A549 treated with Mapracorat at 1 μM for 4 hours (cell line): ENCODE results near the gene NCAPD2. TPM values are rescaled to one million over a fixed set of nuclear protein-coding genes. Genes with fewer than 3 reads are reported as not detected.

Experiments
- total RNA-seq: library from RNA; stranded (reverse); fragments of 200-300 nt; extraction: Qiagen RNA extraction; gene quantifications from 5 replicates; pipeline ENCODE4 v1.2.3, GENCODE V29; 2022

NCAPD2 gene, protein sequence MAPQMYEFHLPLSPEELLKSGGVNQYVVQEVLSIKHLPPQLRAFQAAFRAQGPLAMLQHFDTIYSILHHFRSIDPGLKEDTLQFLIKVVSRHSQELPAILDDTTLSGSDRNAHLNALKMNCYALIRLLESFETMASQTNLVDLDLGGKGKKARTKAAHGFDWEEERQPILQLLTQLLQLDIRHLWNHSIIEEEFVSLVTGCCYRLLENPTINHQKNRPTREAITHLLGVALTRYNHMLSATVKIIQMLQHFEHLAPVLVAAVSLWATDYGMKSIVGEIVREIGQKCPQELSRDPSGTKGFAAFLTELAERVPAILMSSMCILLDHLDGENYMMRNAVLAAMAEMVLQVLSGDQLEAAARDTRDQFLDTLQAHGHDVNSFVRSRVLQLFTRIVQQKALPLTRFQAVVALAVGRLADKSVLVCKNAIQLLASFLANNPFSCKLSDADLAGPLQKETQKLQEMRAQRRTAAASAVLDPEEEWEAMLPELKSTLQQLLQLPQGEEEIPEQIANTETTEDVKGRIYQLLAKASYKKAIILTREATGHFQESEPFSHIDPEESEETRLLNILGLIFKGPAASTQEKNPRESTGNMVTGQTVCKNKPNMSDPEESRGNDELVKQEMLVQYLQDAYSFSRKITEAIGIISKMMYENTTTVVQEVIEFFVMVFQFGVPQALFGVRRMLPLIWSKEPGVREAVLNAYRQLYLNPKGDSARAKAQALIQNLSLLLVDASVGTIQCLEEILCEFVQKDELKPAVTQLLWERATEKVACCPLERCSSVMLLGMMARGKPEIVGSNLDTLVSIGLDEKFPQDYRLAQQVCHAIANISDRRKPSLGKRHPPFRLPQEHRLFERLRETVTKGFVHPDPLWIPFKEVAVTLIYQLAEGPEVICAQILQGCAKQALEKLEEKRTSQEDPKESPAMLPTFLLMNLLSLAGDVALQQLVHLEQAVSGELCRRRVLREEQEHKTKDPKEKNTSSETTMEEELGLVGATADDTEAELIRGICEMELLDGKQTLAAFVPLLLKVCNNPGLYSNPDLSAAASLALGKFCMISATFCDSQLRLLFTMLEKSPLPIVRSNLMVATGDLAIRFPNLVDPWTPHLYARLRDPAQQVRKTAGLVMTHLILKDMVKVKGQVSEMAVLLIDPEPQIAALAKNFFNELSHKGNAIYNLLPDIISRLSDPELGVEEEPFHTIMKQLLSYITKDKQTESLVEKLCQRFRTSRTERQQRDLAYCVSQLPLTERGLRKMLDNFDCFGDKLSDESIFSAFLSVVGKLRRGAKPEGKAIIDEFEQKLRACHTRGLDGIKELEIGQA (N-terminal part only)
- total RNA-seq: 56.5 to 62.5 TPM (median 60.7 TPM) in 5 replicates

GRCh38 chr12:6493497-6494257 is at the start of gene NCAPD2:
NCAPD2 (plus strand) TSS chr12:6494102; CDS start chr12:6495099, 997 bp downstream.

DNA sequence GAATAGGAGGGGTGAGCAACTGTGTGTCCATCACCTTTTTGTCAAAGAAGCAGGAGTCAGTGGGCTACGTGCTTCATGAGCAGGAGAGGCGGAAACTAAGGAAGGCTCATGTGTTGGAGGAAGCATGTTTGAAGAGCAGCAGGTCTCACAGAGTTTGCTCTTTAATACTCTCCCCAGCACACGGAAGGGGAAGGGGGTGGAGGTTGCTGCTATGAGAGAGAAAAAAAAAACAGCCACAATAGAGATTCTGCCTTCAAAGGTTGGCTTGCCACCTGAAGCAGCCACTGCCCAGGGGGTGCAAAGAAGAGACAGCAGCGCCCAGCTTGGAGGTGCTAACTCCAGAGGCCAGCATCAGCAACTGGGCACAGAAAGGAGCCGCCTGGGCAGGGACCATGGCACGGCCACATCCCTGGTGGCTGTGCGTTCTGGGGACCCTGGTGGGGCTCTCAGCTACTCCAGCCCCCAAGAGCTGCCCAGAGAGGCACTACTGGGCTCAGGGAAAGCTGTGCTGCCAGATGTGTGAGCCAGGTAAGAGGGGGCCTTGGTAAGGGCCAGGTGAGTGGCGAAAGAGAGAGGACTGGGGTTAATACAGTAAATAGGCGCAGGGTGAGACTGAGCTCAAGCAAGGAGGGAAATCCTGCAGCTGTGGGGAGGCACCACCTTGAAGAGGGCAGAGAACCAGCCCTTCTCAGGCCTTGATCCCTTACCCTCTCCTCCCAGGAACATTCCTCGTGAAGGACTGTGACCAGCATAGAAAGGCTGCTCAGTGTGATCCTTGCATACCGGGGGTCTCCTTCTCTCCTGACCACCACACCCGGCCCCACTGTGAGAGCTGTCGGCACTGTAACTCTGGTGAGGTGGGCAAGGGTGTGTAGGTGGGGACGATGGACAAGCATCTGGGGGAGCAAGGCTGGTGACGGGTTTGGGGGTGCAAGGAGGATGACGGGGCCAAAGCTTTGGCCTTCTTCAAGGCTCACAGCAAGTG is 48.9 kb upstream of the NCAPD2 start, which contains the start of gene CD27:
Gene CD27, plus strand, starts transcription at position 252 of the 985 bp plus-strand sequence. Its CDS starts 141 bp downstream, at position 393.

GRCh38 chr12:6451348-6452244 is 42.3 kb upstream of the NCAPD2 start, which contains the start of gene TAPBPL:
TAPBPL (plus strand) TSS chr12:6452042; CDS start chr12:6452249, 207 bp downstream.

DNA sequence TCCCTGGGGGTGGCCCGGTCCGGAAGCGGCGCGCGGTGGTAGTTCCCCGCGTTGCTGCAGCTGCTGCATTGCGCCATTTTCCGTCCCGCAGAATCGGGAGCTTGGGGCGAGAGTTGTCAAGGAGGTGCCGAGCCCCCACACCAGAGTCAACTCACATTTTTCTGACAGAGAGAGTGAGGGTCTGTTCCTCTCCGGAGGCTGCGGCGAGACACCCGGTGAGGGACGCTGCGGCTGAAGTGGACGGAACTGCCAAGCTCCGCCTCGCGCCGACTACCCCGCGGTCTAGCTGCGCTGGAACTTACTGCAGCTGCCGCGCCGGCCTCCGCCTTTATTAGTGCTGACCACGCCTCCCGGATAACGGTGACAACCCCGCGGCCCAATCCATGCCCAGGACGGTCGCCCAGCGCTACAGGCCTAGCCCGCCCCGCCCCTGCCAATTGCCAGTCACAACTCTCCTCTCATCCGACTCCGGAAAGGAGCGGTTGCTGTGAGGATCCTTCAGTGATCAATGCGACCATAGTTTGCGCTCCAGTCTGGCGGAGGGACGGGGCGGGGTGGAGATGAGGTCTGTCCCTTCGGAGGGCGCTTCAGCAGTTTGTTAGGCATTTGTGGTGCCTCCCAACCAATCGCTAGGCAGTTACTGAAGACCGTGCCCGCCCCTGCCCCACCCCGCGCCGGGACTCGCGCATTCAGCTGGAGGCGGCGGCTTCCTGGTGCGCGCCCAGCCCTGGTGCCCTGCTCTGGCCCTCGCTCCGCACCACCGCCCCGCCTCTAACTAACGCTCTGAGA is 23.3 kb upstream of the NCAPD2 start, which contains the start of gene VAMP1:
Gene VAMP1, minus strand, starts transcription at position 303 of the 789 bp plus-strand sequence. Its CDS starts 146 bp downstream, at position 157.

DNA sequence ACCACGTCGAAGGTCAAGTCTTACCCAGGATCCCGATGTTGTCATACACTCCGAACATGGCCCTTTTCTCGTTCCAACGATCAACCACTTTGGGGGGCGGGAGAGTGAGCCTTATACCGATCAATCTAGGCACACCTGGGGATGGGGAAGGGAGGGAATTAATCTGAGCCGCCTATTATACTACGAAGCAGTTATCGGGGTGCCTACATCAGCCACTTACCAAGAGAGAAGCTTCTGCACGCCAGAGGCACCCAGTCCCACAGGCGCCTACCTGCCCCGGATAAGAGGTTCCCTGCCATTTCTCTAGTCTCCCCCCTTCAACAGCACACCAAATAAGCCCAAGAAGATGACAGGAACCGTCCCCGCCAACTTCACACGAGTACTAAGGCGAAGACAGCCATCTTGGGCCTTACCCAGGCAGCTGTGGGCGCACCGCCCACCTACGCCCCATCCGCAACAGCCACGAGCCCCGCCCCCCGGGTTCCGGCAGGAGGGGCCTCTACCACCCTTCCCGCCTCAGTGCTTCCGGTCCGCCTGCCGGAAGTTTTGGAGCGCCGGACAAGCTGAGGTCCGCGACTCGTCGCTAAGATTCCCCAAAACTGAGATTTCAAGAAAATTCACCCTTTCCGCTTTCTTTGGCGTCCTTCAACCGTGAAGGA is 935 bp upstream of the NCAPD2 start, which contains the start of gene MRPL51:
Gene MRPL51, minus strand, starts transcription at position 425 of the 659 bp plus-strand sequence. Its CDS starts 126 bp downstream, at position 299.

DNA sequence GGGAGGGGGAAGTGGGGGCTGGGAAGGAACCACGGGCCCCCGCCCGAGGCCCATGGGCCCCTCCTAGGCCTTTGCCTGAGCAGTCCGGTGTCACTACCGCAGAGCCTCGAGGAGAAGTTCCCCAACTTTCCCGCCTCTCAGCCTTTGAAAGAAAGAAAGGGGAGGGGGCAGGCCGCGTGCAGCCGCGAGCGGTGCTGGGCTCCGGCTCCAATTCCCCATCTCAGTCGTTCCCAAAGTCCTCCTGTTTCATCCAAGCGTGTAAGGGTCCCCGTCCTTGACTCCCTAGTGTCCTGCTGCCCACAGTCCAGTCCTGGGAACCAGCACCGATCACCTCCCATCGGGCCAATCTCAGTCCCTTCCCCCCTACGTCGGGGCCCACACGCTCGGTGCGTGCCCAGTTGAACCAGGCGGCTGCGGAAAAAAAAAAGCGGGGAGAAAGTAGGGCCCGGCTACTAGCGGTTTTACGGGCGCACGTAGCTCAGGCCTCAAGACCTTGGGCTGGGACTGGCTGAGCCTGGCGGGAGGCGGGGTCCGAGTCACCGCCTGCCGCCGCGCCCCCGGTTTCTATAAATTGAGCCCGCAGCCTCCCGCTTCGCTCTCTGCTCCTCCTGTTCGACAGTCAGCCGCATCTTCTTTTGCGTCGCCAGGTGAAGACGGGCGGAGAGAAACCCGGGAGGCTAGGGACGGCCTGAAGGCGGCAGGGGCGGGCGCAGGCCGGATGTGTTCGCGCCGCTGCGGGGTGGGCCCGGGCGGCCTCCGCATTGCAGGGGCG is 40.2 kb downstream of the NCAPD2 start, which contains the start of gene GAPDH:
Gene GAPDH, plus strand, starts transcription at position 595 of the 772 bp plus-strand sequence. CDS start 316 bp downstream, outside the sequence.

Other genes with a start within 250 kb of the NCAPD2 start
- gene PLEKHG6, start 183.4 kb upstream of the NCAPD2 start, total RNA-seq: 0.23 to 0.95 TPM (median 0.29 TPM) in 5 replicates
- 409 to 630 TPM (median 493 TPM) in 5 replicates for gene TNFRSF1A, start 152.0 kb upstream of the NCAPD2 start, total RNA-seq
- 19.9 to 30.2 TPM (median 26.5 TPM) in 5 replicates for gene SCNN1A, start 118.5 kb upstream of the NCAPD2 start, total RNA-seq
- 199 to 249 TPM (median 243 TPM) in 5 replicates for gene LTBR, start 109.9 kb upstream of the NCAPD2 start, total RNA-seq
- not detected in 5 replicates for gene CD27, start 49.1 kb upstream of the NCAPD2 start, total RNA-seq
- 3.5 to 4.3 TPM (median 3.5 TPM) in 5 replicates for gene TAPBPL, start 42.1 kb upstream of the NCAPD2 start, total RNA-seq
- gene VAMP1, start 23.4 kb upstream of the NCAPD2 start, total RNA-seq: 9.8 to 13.4 TPM (median 12.1 TPM) in 5 replicates
- gene MRPL51, start 840 bp upstream of the NCAPD2 start, total RNA-seq: 282 to 327 TPM (median 309 TPM) in 5 replicates
- 7,029 to 9,300 TPM (median 8,522 TPM) in 5 replicates for gene GAPDH, start 40.4 kb downstream of the NCAPD2 start, total RNA-seq
- gene IFFO1, start 61.9 kb downstream of the NCAPD2 start, total RNA-seq: 1.6 to 2.5 TPM (median 2.2 TPM) in 5 replicates
- 91.7 to 109 TPM (median 98.4 TPM) in 5 replicates for gene NOP2, start 74.2 kb downstream of the NCAPD2 start, total RNA-seq
- gene CHD4, start 113.3 kb downstream of the NCAPD2 start, total RNA-seq: 59.8 to 76.6 TPM (median 62.8 TPM) in 5 replicates
- gene LPAR5, start 141.9 kb downstream of the NCAPD2 start, total RNA-seq: 0.38 to 0.97 TPM (median 0.66 TPM) in 5 replicates
- 0.08 to 0.40 TPM (median 0.15 TPM) in 3 of 5 replicates, not detected in the others for gene ACRBP, start 153.3 kb downstream of the NCAPD2 start, total RNA-seq
- 13.8 to 19.8 TPM (median 15.7 TPM) in 5 replicates for gene ING4, start 169.0 kb downstream of the NCAPD2 start, total RNA-seq
- gene ZNF384, start 195.3 kb downstream of the NCAPD2 start, total RNA-seq: 50.6 to 58.9 TPM (median 55.4 TPM) in 5 replicates
- 0.64 to 1.0 TPM (median 0.73 TPM) in 5 replicates for gene PIANP, start 206.7 kb downstream of the NCAPD2 start, total RNA-seq
- gene COPS7A, start 229.9 kb downstream of the NCAPD2 start, total RNA-seq: 47.2 to 58.3 TPM (median 55.9 TPM) in 5 replicates